AG09319 (cell line): ENCODE measurements around the gene SDCBP2.

Source experiments
- DNase-seq: peaks from one replicate; pipeline ENCODE4 v3.0.0-alpha.2; 2010; ENCODE audit warnings: low read depth; ENCODE audit errors: extremely low read depth
- TF ChIP-seq, protein P1 (sequence below): IDR thresholded peaks from 2 replicates; pipeline ENCODE4 v1.5.1; 2011; ENCODE audit warnings: low read depth, mild to moderate bottlenecking, inconsistent platforms, low read length, moderate library complexity

Gene SDCBP2, protein sequence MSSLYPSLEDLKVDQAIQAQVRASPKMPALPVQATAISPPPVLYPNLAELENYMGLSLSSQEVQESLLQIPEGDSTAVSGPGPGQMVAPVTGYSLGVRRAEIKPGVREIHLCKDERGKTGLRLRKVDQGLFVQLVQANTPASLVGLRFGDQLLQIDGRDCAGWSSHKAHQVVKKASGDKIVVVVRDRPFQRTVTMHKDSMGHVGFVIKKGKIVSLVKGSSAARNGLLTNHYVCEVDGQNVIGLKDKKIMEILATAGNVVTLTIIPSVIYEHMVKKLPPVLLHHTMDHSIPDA

DNA sequence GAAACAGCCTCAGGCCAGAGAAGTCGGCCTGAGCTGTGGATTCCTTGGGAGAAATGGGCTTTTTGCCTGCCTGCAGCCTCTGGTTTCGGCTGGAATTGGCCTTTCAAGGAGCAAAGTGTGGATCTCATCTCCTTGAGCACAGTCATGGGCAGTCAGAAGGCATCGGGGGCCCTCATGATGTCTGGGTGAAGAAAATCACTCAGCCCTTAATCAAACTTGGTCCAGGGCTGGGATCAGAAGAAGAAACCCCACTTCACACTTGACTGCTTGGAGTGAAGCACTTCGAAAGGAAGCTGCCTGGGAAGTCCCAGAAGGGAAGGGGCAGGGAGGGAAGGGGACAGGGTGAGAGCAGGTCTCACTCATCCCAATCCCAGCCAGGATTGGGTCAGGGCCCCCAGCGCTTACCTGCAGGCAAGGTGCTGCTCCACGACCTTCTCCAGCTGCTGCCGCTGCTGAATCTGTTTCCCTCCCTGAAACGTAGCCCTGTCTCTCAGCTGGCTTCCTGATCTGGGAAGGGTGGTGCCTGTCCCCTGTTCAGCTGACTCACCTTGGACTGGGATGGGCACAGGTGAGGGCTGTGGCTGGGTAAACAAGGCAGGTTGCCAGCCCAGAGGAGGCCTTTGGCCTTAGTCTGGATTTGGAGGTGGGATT is at the start of gene SDCBP2:
Gene SDCBP2, minus strand, starts transcription at position 460 of the 651 bp plus-strand sequence. CDS start 8,723 bp downstream, outside the sequence.
- TF ChIP-seq, protein P1, sequence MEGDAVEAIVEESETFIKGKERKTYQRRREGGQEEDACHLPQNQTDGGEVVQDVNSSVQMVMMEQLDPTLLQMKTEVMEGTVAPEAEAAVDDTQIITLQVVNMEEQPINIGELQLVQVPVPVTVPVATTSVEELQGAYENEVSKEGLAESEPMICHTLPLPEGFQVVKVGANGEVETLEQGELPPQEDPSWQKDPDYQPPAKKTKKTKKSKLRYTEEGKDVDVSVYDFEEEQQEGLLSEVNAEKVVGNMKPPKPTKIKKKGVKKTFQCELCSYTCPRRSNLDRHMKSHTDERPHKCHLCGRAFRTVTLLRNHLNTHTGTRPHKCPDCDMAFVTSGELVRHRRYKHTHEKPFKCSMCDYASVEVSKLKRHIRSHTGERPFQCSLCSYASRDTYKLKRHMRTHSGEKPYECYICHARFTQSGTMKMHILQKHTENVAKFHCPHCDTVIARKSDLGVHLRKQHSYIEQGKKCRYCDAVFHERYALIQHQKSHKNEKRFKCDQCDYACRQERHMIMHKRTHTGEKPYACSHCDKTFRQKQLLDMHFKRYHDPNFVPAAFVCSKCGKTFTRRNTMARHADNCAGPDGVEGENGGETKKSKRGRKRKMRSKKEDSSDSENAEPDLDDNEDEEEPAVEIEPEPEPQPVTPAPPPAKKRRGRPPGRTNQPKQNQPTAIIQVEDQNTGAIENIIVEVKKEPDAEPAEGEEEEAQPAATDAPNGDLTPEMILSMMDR, result no peak
- no peak for DNase-seq

DNA sequence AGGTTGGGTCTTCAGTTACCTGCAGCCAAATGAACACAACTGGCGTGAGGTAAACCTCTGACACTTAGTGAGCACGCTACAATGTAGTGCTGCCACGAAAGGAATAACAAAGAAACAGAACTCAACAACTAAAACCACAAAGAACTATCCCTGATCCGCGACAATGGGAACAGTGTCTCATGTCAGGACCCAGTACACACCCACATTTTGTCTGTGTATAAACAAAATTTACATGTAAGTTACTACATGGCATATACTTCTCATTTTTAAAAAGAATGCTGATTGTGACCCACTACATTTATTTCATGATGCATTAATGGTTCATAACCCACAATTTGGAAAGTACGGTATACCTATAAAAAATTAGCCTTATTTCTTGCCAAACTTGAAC is 49.8 kb upstream of the SDCBP2 start:
- TF ChIP-seq, protein P1, result no peak
- DNase-seq, result no peak

DNA sequence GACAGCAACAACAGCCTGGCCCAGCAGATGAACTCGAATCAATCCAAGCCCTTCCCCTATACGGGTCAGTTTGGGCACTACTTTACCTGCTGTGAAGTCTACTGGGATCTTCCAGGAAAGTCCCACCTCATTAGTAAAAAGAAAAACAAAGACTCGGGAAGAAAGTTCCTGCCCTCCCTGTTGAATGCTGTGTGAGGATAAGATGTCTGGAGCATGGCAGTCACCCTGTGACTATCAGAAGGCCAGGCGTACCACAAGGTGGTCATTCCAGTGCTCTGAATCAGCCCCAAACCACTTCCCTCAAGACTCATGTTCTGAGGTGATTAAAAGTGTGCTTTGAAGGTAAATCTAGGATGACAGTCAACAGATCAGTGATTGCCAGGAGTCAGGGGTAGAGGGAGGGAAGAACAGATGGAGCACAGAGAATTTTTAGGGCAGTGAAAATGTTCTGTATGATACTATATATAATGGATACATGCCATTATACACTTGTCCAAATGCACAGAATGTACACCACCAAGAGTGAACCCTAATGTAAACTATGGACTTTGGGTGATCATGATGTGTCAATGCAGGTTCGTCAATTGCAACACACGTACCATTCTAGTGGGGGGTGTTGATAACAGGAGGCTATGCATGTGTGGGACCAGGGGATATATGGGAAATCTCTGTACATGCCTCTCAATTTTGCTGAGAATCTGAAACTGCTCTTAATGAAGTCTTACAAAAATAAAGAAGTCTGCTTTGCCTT is 49.2 kb upstream of the SDCBP2 start:
- TF ChIP-seq, protein P1, result no peak
- DNase-seq, result no peak

DNA sequence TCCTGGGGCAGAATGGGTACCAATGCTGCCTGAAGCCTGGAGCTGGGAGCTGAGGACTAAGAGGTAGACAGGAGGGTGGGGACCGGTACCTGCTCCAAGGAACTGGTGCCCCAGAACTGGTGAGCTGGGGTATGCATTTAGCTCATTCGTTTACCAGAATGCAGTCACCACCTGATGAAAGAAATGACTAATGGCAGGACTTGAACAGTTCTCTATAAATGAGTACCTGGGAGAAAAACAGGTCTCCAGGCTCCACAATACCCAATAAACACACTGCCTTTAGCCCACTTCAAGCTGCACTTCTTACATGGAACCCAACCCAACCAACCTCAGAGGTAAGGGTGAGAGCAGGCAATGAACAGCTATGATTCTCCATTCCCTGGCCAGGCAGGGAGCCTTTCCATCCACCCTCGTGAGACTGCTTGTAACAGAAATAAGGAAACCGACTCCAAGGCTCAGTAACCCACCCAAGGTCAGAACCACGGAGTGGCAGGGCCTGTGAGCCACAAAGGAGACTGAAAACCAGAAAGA is 48.5 kb upstream of the SDCBP2 start:
- no peak for DNase-seq
- TF ChIP-seq, protein P1, result no peak

DNA sequence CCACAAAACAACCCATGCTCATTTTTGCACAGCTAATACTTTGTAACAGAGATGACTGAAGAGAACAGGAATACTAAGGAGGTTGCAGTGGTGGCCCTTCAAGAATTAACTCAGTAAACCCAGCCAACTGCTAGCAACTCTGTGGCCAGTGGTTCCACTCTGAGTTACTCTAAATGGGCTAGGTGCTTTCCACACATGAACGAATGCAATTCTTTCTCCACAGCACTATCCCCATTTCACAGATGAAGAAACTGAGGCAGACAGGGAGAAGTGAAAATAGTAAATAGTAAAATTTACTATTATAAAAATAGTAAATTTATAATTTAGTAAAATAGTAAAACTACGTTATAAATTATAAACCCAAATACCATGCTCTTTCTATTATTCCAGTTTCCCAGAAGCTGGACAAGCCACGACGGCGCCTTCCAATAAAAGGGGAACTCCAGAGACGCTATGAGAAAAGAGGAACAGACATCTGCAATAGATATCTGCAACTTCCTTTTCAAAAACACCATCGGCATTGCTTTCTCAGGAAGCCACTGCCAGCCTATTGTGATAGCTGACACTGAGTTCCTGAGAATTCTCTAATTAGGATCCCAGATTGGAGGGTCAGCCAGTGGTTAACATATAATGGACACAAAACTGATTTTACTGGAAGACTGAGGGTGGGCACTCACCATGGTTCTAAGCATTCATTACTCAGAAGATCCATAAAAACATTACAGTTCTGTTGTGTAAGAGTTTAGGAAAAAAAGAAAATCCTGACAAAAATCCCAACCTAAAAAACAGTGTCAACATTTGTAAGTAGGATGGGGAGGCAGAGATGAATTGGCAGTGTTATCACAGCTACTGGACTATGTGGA is 47.7 kb upstream of the SDCBP2 start:
- TF ChIP-seq, protein P1, result no peak
- no peak for DNase-seq

DNA sequence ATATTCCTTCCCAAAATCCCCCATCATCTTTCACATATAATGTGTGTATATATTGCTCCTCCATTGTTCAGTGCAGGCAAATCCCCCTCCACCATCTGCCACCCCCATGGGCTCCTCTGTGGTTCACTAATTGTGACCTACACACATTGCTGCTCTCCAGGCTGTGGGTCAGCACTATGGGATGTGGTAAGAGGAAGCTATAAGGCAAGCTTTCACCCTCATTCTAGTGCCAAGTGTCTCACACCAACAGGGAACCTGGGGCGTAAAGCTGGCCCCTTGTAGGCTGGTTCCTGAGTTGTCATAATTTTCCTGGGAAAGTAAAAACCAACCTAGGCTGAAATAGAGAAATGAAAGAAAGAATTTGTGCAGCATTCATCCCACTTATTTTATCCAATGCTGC is 47.1 kb upstream of the SDCBP2 start:
- DNase-seq, result no peak
- TF ChIP-seq, protein P1, result no peak
